Ectodermal cell (in vitro differentiated cells): Measurements from ENCODE around the gene LAMC3.
"Not testable (repeated sequence)": the region's sequence is repeated elsewhere in the genome, so short reads cannot be mapped to it uniquely, and the experiment has no call there.

ENCODE experiments used
- H3K27ac ChIP-seq: 2 replicates; pipeline ENCODE4 v1.7.0; 2013; ENCODE audit warnings: mild to moderate bottlenecking, low read depth, low read length; ENCODE audit not compliant: insufficient read depth, poor library complexity, severe bottlenecking
- H3K27me3 ChIP-seq: 2 replicates; pipeline ENCODE4 v1.7.0; 2013; ENCODE audit warnings: mild to moderate bottlenecking, low read length; ENCODE audit not compliant: insufficient read depth, control insufficient read depth, poor library complexity, severe bottlenecking
- H3K36me3 ChIP-seq: one replicate; pipeline ENCODE4 v1.7.0; 2013; ENCODE audit warnings: low read length; ENCODE audit not compliant: control insufficient read depth, insufficient read depth
- H3K4me1 ChIP-seq: one replicate; pipeline ENCODE4 v1.7.0; 2013; ENCODE audit warnings: low read length; ENCODE audit not compliant: control insufficient read depth, insufficient read depth
- H3K4me3 ChIP-seq: 2 replicates; pipeline ENCODE4 v1.7.0; 2013; ENCODE audit warnings: low read depth, low read length, control low read depth; ENCODE audit not compliant: insufficient read depth
- H3K9me3 ChIP-seq: 2 replicates; pipeline ENCODE4 v1.7.0; 2013; ENCODE audit warnings: mild to moderate bottlenecking, low read length, moderate library complexity; ENCODE audit not compliant: control insufficient read depth
- WGBS, 2 experiments: methylation state at CpG; one replicate each; pipeline ENCODE4 v1.1.7; 2013; ENCODE audit warnings: missing lambda C conversion rate in 2 of 2; 5-methylcytosine and 5-hydroxymethylcytosine counted together

The LAMC3 gene

DNA sequence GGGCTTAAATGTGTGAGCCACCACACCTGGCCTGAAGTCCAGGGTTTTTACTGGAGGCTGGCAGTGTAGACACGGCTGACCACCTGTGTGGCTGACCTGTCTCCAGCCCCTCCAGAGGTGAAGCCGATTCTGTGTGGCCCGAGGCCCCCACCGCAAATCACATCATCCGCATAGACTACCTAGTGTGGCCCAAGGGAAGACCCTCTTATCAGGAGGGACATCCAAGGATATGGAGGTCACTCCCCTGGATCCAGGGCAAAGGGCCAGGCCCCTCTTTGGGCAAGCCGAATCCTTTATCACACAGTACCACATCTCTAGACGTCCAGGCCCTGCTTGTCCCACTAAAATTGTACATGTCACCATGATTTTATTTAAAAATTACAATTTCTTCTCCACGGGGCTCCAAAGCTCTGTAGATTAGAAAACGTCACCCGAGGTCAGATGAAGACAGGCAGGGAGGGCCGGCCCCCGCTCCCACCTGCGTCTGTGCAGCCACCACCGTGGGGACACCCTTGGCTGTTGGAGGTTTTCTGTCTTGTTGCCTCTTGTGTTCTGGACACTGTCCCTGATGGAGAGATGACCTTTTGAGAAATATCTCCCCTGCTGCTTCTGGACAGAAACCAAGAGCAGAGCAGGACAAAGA lies 20.1 kb downstream of the LAMC3 start:
- no peaks in the 10 kb centered on the region for H3K36me3 ChIP-seq
- H3K4me1 ChIP-seq: peaks cover 4% of the 10 kb centered on the region
- no peak overlapping the region for H3K27ac ChIP-seq
- H3K4me3 ChIP-seq: no peak overlapping the region
- no peaks in the 10 kb centered on the region for H3K27me3 ChIP-seq
- whole genome bisulfite sequencing, 2 experiments: 87 to 88% methylated on average over 14 of the region's 14 CpGs
- H3K9me3 ChIP-seq: no peaks in the 10 kb centered on the region

DNA sequence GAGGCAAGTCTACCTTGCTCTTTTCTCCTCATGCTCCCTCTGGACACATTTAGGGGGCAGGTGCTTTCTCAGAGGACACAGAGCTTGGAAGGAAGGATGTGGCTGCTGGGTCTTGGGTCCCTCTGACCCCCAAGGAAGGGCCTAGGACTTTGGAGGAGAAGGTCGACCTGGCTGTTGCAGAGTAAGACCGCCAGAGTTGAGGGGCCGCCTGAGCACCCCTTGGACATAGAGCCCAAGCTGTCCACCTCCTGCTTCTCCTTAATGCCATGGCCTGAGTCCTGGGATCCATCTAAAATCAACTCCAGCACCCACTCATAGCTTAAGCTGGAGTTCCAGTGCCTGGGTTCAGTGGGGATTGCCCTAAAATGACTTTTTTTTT lies 20.6 kb downstream of the LAMC3 start:
- H3K4me3 ChIP-seq: no peak overlapping the region
- H3K27me3 ChIP-seq: no peaks in the 10 kb centered on the region
- H3K9me3 ChIP-seq: no peaks in the 10 kb centered on the region
- H3K27ac ChIP-seq: no peak overlapping the region
- no peaks in the 10 kb centered on the region for H3K36me3 ChIP-seq
- 97% methylated on average over 3 of the region's 3 CpGs for WGBS, 2 experiments
- H3K4me1 ChIP-seq: peaks cover 4% of the 10 kb centered on the region

DNA sequence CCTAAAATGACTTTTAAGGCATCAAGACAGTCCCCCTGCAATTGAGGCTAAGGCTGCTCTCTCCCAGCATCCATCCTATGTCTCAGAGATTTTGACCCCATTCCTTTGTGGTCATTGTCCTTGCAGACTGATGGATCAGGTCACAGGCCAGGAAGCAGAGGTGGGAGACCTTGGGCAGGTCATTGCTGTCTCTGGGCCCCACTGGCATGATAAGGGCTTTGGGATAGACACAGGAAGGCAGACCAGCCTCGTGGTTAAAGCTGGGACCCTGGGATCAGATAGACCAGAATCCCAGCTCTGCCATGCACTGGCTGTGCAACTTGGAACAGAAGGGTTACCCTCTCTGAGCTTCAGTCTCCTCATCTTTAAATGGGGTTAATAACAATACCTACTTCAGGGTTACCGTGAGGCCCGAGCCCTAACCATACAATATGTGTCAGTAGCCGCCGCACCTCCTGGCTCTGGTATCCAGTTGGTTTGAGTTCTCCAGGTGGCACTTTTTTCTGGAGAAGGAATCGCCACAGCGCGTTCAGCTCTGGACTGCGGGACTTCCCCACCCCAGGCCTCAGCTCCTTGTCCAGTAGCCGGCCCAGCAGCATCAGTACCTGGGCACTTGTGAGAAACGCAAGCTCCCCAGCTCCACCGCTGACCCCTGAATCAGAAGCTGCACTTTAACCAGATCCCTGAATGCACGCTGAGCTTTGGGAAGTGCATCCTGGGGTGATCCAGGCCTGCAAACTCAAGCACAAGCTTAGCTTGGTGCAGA lies 21.4 kb downstream of the LAMC3 start:
- H3K27me3 ChIP-seq: no peaks in the 10 kb centered on the region
- no peak overlapping the region for H3K4me3 ChIP-seq
- H3K27ac ChIP-seq: no peak overlapping the region
- WGBS, 2 experiments: 90 to 91% methylated on average over 13 of the region's 13 CpGs
- H3K9me3 ChIP-seq: no peaks in the 10 kb centered on the region
- H3K36me3 ChIP-seq: no peaks in the 10 kb centered on the region
- peaks cover 4% of the 10 kb centered on the region for H3K4me1 ChIP-seq

DNA sequence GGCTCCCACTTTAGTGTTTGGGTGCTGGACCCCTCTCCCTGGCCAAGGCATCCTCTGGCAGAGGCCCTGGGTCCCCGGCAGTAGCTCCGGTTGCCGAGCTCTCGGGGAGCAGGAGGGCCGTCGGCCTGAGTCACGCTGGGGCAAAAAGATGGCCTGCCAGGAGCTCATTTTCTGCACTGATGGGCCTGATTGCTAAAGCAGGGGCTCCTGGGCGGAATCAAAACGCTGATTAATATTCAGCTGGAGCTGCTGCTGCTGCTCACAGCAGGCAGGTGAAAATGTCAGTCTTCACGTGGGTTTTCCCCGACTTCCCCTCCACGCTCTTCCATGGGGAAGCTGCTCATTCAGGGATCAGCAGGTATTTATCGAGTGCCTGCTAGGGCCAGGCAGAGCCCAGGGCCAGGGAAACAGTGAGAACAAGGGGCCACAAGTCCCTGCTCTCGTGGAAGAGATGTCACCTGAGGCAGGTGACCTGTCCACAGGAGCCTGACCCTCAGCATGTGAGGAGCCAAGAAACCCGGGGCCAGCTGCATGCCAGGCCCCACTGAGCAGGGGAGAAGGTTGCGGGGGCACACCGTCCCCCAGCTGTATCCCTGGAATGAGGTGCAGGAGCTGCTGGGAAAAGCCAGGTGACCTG lies 22.1 kb downstream of the LAMC3 start:
- Histone ChIP-seq H3K4me1 (peaks cover 4% of the 10 kb centered on the region), H3K4me3 (no peak overlapping the region), H3K27me3 (no peaks in the 10 kb centered on the region), H3K27ac (no peak overlapping the region), H3K36me3 (no peaks in the 10 kb centered on the region), H3K9me3 (no peaks in the 10 kb centered on the region)
- WGBS, 2 experiments: 84 to 85% methylated on average over 17 of the region's 17 CpGs

DNA sequence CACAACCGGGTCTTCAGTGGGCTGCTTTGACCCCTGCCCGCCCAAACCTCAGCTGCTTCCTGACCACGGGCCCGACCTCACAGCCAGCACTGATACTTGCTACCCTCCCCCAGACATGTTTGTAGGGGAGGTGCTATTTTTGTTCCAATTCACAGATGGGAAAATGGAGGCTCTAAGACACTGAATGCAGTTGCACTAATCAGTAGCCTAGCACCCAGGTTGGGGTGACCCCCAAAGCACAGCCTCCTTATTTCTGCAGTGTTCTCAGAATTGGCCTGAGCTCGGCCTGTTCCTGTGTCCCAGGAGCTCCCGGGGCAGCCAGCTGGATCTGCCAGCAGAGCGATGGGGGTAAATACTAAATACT lies 22.6 kb downstream of the LAMC3 start:
- WGBS, 2 experiments: 89 to 91% methylated on average over 7 of the region's 7 CpGs
- H3K4me1 ChIP-seq: peaks cover 4% of the 10 kb centered on the region
- H3K27me3 ChIP-seq: no peaks in the 10 kb centered on the region
- no peaks in the 10 kb centered on the region for H3K36me3 ChIP-seq
- H3K4me3 ChIP-seq: no peak overlapping the region
- H3K9me3 ChIP-seq: no peaks in the 10 kb centered on the region
- H3K27ac ChIP-seq: no peak overlapping the region

DNA sequence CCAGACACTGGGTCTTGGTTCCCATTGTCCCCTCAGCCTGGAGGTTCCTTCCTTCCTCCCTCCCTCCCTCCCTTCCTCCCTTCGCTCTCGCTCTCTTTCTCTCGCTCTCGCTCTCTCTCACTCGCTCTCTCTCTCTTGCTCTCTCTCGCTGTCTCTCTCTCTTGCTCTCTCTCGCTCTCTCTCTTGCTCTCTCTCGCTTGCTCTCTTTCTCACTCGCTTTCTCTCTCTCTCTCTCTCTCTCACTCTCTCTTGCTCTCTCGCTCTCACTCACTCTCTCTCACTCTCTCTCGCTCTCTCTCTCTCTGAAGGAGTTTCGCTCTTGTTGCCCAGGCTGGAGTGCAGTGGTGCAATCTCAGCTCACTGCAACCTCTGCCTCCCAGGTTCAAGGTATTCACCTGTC lies 23.4 kb downstream of the LAMC3 start:
- no peaks in the 10 kb centered on the region for H3K36me3 ChIP-seq
- 92 to 93% methylated on average over 12 of the region's 12 CpGs for WGBS, 2 experiments
- H3K4me3 ChIP-seq: no peak overlapping the region
- H3K27me3 ChIP-seq: no peaks in the 10 kb centered on the region
- H3K4me1 ChIP-seq: peaks cover 5% of the 10 kb centered on the region
- no peaks in the 10 kb centered on the region for H3K9me3 ChIP-seq
- H3K27ac ChIP-seq: no peak overlapping the region

DNA sequence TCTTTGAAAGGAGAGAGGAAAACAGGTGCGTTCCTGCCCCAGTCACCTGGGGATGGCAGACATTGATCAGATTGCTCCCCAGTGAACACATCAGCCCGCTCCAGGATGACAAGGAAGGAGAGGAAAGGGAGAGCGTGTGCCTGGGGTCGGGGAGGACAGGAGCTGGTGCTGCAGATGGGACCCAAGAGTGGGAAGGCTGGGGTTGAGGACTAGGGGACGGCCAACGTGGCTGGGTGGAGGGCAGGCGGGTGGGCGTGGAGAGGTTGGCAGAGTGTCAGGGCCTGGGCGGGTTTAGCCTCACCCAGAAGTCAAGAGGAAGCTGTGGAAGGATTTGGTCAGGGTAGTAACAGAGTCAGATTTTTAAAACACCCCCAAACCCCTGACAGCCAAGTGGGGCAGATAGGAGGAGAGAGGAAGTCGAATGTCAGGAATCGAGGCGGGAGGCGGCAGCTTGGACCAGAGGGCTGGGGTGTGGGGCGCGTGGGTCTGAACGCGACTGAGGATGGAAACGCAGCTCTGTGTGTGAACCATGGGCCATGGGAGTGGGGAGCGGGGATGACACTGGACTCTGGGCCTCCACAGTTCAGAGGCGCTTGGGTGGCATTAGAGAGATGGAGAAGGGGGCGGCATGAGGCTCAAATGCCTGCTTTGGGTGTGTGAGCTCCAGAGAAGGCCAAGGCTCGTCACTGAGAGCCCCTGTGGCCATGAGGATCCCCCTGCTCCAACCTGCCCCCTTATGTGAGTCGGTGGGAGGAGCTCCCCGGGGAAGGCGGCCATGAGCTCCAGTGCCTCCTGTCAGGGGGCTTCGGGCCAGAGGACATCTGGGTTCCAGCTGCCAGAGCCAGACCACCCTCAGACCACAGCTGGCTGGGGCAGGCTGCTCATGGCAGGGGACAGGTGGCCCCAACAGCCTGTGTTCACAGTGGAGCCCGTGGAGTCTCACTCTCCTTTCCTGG lies 24.6 kb downstream of the LAMC3 start:
- 93% methylated on average over 27 of the region's 27 CpGs for WGBS, 2 experiments
- Histone ChIP-seq H3K27me3 (no peaks in the 10 kb centered on the region), H3K36me3 (no peaks in the 10 kb centered on the region), H3K4me1 (peaks cover 9% of the 10 kb centered on the region), H3K27ac (no peak overlapping the region), H3K4me3 (no peak overlapping the region), H3K9me3 (no peaks in the 10 kb centered on the region)

DNA sequence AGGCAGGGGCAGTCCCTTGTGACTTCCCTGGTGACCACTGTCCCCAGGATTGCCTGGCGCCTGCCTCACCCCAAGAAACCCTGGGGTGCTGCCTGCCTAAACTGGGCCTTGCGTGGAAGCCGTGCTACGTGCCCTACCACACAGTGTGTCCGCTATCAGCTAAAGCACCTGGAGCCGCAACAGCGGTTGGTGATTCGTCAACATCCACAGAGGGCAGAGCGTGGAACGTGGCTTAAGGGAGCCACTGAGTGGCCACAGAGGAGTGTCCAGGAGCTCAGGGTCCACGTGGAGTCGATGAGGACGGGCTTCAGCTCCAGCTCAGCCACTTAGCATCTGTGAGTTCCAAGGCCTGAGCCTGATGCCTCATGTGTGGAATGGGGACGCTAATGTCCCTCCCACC lies 25.3 kb downstream of the LAMC3 start:
- 96 to 97% methylated on average over 14 of the region's 14 CpGs for WGBS, 2 experiments
- H3K27me3 ChIP-seq: no peaks in the 10 kb centered on the region
- H3K9me3 ChIP-seq: no peaks in the 10 kb centered on the region
- H3K4me3 ChIP-seq: no peak overlapping the region
- H3K4me1 ChIP-seq: peaks cover 11% of the 10 kb centered on the region
- H3K36me3 ChIP-seq: no peaks in the 10 kb centered on the region
- no peak overlapping the region for H3K27ac ChIP-seq

DNA sequence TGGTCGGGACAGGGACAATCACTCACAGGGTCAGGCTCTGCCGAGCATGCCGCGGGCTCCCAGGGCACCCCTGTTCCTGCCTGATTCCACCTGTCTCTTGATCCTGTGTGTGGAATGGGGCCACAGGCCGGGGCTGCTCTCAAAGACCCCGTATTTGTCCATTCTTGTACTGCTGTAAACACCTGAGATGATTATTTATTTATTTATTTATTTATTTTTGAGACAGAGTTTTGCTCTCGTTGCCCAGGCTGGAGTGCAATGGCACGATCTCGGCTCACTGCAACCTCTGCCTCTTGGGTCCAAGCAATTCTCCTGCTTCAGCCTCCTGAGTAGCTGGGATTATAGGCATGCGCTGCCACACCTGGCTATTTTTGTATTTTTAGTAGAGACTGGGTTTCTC lies 25.8 kb downstream of the LAMC3 start:
- peaks cover 15% of the 10 kb centered on the region for H3K4me1 ChIP-seq
- 93 to 94% methylated on average over 10 of the region's 10 CpGs for WGBS, 2 experiments
- not testable (repeated sequence) for H3K27ac ChIP-seq, H3K36me3 ChIP-seq, H3K9me3 ChIP-seq, H3K4me3 ChIP-seq, H3K27me3 ChIP-seq

DNA sequence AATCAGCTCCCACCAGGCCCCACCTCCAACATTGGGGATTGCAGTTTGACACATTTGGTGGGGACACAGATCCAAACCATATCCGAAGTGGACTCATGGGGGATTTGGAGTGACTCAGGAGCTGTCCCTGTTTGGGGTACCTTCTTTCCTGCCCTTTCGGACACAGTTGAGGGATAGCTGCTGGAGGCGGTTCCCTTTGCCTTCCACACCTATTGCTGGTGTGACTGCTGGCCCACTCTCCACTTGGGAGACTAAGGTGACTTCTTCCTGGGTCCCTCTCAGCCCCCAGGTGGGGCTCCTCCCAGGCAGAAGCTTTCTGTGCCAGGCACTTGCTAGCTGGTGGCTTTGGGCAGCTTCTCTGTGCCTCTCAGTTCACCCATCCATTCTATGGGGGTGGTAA lies 26.6 kb downstream of the LAMC3 start:
- Histone ChIP-seq H3K4me3 (no peak overlapping the region), H3K4me1 (peaks cover 15% of the 10 kb centered on the region), H3K36me3 (no peaks in the 10 kb centered on the region), H3K9me3 (no peaks in the 10 kb centered on the region), H3K27me3 (no peaks in the 10 kb centered on the region), H3K27ac (no peak overlapping the region)
- WGBS, 2 experiments: 90 to 96% methylated on average over 3 of the region's 3 CpGs
